ENCODE data around the gene TMEM150B. TPM values are rescaled to one million over a fixed set of nuclear protein-coding genes. Genes with fewer than 3 reads are reported as not detected.

TMEM150B gene
- total and polyA plus RNA-seq, 4 donors = 0.81 to 3.3 (median 2.0) TPM

DNA sequence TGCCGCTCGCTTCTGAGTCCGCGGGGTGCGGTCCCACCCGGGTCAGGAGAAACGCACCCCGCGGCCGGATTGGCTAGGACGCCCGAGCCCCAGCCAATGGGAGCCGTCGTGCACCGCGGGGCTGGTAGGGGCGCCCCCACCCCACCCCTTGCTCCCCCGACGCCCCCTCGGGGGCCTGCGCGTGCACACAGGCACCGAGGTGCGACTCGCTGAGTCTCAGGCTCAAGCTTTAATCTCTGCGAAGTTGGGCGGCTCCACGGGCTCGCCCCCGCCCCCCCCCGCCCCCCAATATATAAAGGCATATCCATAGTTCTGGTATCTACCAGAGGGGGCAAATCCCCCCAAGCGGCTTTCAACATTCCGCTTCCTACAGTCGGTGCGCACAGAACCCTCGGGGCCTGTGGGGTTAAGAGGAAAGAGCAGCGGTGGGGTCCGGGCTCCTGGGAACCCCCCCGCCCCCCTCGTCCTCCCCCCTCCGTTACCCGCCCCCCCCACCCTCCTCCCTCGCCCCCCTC is 29.6 kb upstream of the TMEM150B start, which contains the start of gene COX6B2:
COX6B2 (minus strand) TSS at position 22 of the 515 bp plus-strand sequence. CDS start 198 bp downstream, outside the sequence.
- H3K27me3 ChIP-seq (ENCODE audit: control insufficient read depth in 4 of 4, insufficient read depth in 4 of 4, low read length in 3 of 4) = peaks cover 0 to 8% (median 6%) of the 10 kb centered on the region in 4 donors

More for the DNA sequence above, 29.6 kb upstream of the TMEM150B start, which contains the start of gene COX6B2:
- no peak for DNase-seq (ENCODE audit: low spot score)
- Histone ChIP-seq H3K27ac (ENCODE audit: low read depth in 1 of 2, low read length in 2 of 2) (no peak within 1 kb of the TSS), H3K4me3 (ENCODE audit: low read depth in 1 of 3, low read length in 3 of 3) (peak within 1 kb of the TSS in 1 of 3 donors; percentile 34), H3K9me3 (ENCODE audit: control insufficient read depth in 4 of 4, low read length in 3 of 4) (no peaks in the 10 kb centered on the region), H3K36me3 (ENCODE audit: control insufficient read depth in 4 of 4, insufficient read depth in 3 of 4, low read depth in 1 of 4, low read length in 3 of 4) (no peaks in the 10 kb centered on the region), H3K4me1 (ENCODE audit: control insufficient read depth in 4 of 4, insufficient read depth in 4 of 4, low read length in 3 of 4) (peaks cover 0 to 4% (median 1%) of the 10 kb centered on the region in 4 donors), H3K9ac (ENCODE audit: low read depth in 1 of 2, low read length in 2 of 2) (no peak within 1 kb of the TSS)
- TF ChIP-seq GABPA (IDR thresholded peaks at IDR 0.05 in 1 of 2, conservative IDR thresholded peaks at IDR 0.05 in 1 of 2) (no peak), FOXA2 (IDR thresholded peaks at IDR 0.05) (no peak), SP1 (IDR thresholded peaks at IDR 0.05) (no peak), YY1 (IDR thresholded peaks at IDR 0.05) (no peak), CTCF (IDR thresholded peaks at IDR 0.05; ENCODE audit: low read depth, low read length, missing input control) (no peak), RXRA (IDR thresholded peaks at IDR 0.05) (no peak), EGR1 (IDR thresholded peaks at IDR 0.05; ENCODE audit: low read depth in 2 of 2) (no peak), NR2F2 (IDR thresholded peaks at IDR 0.05) (no peak), TAF1 (conservative IDR thresholded peaks at IDR 0.05) (no peak), HNF4G (IDR thresholded peaks at IDR 0.05) (no peak), ZBTB33 (IDR thresholded peaks at IDR 0.05) (no peak), JUND (IDR thresholded peaks at IDR 0.05) (no peak), FOXA1 (IDR thresholded peaks at IDR 0.05) (no peak), HNF4A (conservative IDR thresholded peaks at IDR 0.05) (no peak), RAD21 (IDR thresholded peaks at IDR 0.05) (no peak)
- TF ChIP-seq, protein P1, sequence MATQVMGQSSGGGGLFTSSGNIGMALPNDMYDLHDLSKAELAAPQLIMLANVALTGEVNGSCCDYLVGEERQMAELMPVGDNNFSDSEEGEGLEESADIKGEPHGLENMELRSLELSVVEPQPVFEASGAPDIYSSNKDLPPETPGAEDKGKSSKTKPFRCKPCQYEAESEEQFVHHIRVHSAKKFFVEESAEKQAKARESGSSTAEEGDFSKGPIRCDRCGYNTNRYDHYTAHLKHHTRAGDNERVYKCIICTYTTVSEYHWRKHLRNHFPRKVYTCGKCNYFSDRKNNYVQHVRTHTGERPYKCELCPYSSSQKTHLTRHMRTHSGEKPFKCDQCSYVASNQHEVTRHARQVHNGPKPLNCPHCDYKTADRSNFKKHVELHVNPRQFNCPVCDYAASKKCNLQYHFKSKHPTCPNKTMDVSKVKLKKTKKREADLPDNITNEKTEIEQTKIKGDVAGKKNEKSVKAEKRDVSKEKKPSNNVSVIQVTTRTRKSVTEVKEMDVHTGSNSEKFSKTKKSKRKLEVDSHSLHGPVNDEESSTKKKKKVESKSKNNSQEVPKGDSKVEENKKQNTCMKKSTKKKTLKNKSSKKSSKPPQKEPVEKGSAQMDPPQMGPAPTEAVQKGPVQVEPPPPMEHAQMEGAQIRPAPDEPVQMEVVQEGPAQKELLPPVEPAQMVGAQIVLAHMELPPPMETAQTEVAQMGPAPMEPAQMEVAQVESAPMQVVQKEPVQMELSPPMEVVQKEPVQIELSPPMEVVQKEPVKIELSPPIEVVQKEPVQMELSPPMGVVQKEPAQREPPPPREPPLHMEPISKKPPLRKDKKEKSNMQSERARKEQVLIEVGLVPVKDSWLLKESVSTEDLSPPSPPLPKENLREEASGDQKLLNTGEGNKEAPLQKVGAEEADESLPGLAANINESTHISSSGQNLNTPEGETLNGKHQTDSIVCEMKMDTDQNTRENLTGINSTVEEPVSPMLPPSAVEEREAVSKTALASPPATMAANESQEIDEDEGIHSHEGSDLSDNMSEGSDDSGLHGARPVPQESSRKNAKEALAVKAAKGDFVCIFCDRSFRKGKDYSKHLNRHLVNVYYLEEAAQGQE (IDR thresholded peaks at IDR 0.05) = no peak
- TF ChIP-seq, protein P2, sequence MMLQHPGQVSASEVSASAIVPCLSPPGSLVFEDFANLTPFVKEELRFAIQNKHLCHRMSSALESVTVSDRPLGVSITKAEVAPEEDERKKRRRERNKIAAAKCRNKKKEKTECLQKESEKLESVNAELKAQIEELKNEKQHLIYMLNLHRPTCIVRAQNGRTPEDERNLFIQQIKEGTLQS (IDR thresholded peaks at IDR 0.05) = no peak
- TF ChIP-seq, protein P3, sequence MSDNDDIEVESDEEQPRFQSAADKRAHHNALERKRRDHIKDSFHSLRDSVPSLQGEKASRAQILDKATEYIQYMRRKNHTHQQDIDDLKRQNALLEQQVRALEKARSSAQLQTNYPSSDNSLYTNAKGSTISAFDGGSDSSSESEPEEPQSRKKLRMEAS (IDR thresholded peaks at IDR 0.05) = no peak
- 4% methylated on average over 41 of the region's 43 CpGs for WGBS
